Chondrocyte (in vitro differentiated cells): Measurements from ENCODE around the gene ZNF688. TPM values are rescaled to one million over a fixed set of nuclear protein-coding genes. Genes with fewer than 3 reads are reported as not detected.

ENCODE experiments used
- DNase-seq: peaks from one replicate; pipeline ENCODE4 v3.0.0; 2021; ENCODE audit warnings: mixed read lengths, low spot score
- H3K27ac Mint-ChIP-seq: one replicate; pipeline ENCODE4 v1.8.0; 2021; ENCODE audit warnings: mild to moderate bottlenecking, moderate library complexity, mixed read lengths; ENCODE audit not compliant: unreplicated experiment
- H3K27me3 Mint-ChIP-seq: 2 replicates; pipeline ENCODE4 v1.8.0; 2021; ENCODE audit warnings: low read depth, mixed read lengths
- H3K36me3 Mint-ChIP-seq: 2 replicates; pipeline ENCODE4 v1.8.0; 2021; ENCODE audit warnings: low read depth, mixed read lengths
- H3K4me1 Mint-ChIP-seq: 2 replicates; pipeline ENCODE4 v1.8.0; 2021; ENCODE audit warnings: low read depth, mild to moderate bottlenecking, mixed read lengths
- H3K4me3 Mint-ChIP-seq: one replicate; pipeline ENCODE4 v1.8.0; 2021; ENCODE audit warnings: mild to moderate bottlenecking, moderate library complexity, mixed read lengths; ENCODE audit not compliant: unreplicated experiment
- H3K9me3 Mint-ChIP-seq: 2 replicates; pipeline ENCODE4 v1.8.0; 2021; ENCODE audit warnings: low read depth, mixed read lengths
- CTCF ChIP-seq: fragments of 200-600 bp; sonication (generic); IDR thresholded peaks from 2 replicates; pipeline ENCODE4 v1.5.0; 2021; ENCODE audit warnings: antibody characterized with exemption, mild to moderate bottlenecking, moderate library complexity
- total RNA-seq: library from RNA; stranded (reverse); gene quantifications from 3 replicates; pipeline ENCODE4 v1.2.1, GENCODE V29; 2021

The ZNF688 gene
- total RNA-seq, 1 donor from 2014 or later: 13.7 TPM

- Mint-ChIP-seq H3K4me3 (no peak overlapping the region), H3K4me1 (peaks cover 6% of the 10 kb centered on the region), H3K27me3 (no peaks in the 10 kb centered on the region), H3K36me3 (no peaks in the 10 kb centered on the region), H3K9me3 (no peaks in the 10 kb centered on the region), H3K27ac (no peak overlapping the region)
- no peak for TF ChIP-seq CTCF
- no peak for DNase-seq
Measured at GRCh38 chr16:30565984-30566383, 5.5 kb downstream of the ZNF688 start.

GRCh38 chr16:30565526-30565925 lies 6.0 kb downstream of the ZNF688 start:
- peaks cover 3% of the 10 kb centered on the region for H3K4me1 Mint-ChIP-seq

GRCh38 chr16:30562021-30562420 lies 9.5 kb downstream of the ZNF688 start:
- H3K27me3 Mint-ChIP-seq: no peaks in the 10 kb centered on the region
- no peaks in the 10 kb centered on the region for H3K9me3 Mint-ChIP-seq
- H3K27ac Mint-ChIP-seq: no peak overlapping the region
- no peak overlapping the region for H3K4me3 Mint-ChIP-seq
- TF ChIP-seq CTCF: no peak
- peaks cover 12% of the 10 kb centered on the region for H3K4me1 Mint-ChIP-seq
- no peaks in the 10 kb centered on the region for H3K36me3 Mint-ChIP-seq
- DNase-seq: no peak

More at GRCh38 chr16:30565526-30565925, 6.0 kb downstream of the ZNF688 start:
- Mint-ChIP-seq H3K36me3 (no peaks in the 10 kb centered on the region), H3K4me3 (no peak overlapping the region), H3K27ac (no peak overlapping the region), H3K27me3 (no peaks in the 10 kb centered on the region), H3K9me3 (no peaks in the 10 kb centered on the region)
- TF ChIP-seq CTCF: no peak
- no peak for DNase-seq

GRCh38 chr16:30561089-30561816 lies 10.3 kb downstream of the ZNF688 start:
- H3K36me3 Mint-ChIP-seq: no peaks in the 10 kb centered on the region
- H3K27ac Mint-ChIP-seq: no peak overlapping the region
- no peaks in the 10 kb centered on the region for H3K27me3 Mint-ChIP-seq
- H3K4me1 Mint-ChIP-seq: peaks cover 14% of the 10 kb centered on the region
- no peak overlapping the region for H3K4me3 Mint-ChIP-seq
- DNase-seq: no peak
- TF ChIP-seq CTCF: no peak
- no peaks in the 10 kb centered on the region for H3K9me3 Mint-ChIP-seq

GRCh38 chr16:30559690-30560089 lies 11.8 kb downstream of the ZNF688 start:
- DNase-seq: no peak
- TF ChIP-seq CTCF: no peak
- H3K4me1 Mint-ChIP-seq: peaks cover 17% of the 10 kb centered on the region
- no peak overlapping the region for H3K27ac Mint-ChIP-seq
- H3K36me3 Mint-ChIP-seq: peaks cover 2% of the 10 kb centered on the region
- H3K9me3 Mint-ChIP-seq: no peaks in the 10 kb centered on the region
- H3K27me3 Mint-ChIP-seq: no peaks in the 10 kb centered on the region
- no peak overlapping the region for H3K4me3 Mint-ChIP-seq
